Activated B cell treated with CpG ODN at 0.5 μM for 24 hours (primary cell): ENCODE measurements around the gene RALBP1. TPM values are rescaled to one million over a fixed set of nuclear protein-coding genes. Genes with fewer than 3 reads are reported as not detected.

ENCODE experiments used
- ATAC-seq: fragments of 200-7000 bp; cut with Tn5 transposase; one replicate; pipeline ENCODE4 v1.10.0; 2021; ENCODE audit warnings: low read depth, mild to moderate bottlenecking, moderate library complexity
- CTCF ChIA-PET: fragments of 350-600 bp; sonication (Branson Sonifier 250); formaldehyde crosslinking; loops from one replicate; lab custom pipeline; 2021; ENCODE audit warnings: antibody characterized with exemption; lab: Charles Lee
- POLR2A ChIA-PET: fragments of 350-600 bp; sonication (Branson Sonifier 250); formaldehyde crosslinking; loops from one replicate; lab custom pipeline; 2021; ENCODE audit warnings: antibody characterized with exemption; lab: Charles Lee
- DNase-seq: peaks from one replicate; pipeline ENCODE4 v3.0.0; 2022
- H3K27ac Mint-ChIP-seq: one replicate; pipeline ENCODE4 v1.8.0; 2020; ENCODE audit warnings: mixed read lengths
- H3K27me3 Mint-ChIP-seq: one replicate; pipeline ENCODE4 v1.8.0; 2021; ENCODE audit warnings: mixed read lengths
- H3K36me3 Mint-ChIP-seq: one replicate; pipeline ENCODE4 v1.8.0; 2021; ENCODE audit warnings: low read depth, mixed read lengths
- H3K4me1 Mint-ChIP-seq: one replicate; pipeline ENCODE4 v1.8.0; 2021; ENCODE audit warnings: mixed read lengths
- H3K4me3 Mint-ChIP-seq: one replicate; pipeline ENCODE4 v1.8.0; 2020; ENCODE audit warnings: mild to moderate bottlenecking, mixed read lengths
- H3K9me3 Mint-ChIP-seq: one replicate; pipeline ENCODE4 v1.8.0; 2020; ENCODE audit warnings: mixed read lengths
- CTCF ChIP-seq: fragments of 200-600 bp; IDR thresholded peaks from one replicate; pipeline ENCODE4 v1.8.0; 2022; ENCODE audit warnings: antibody characterized with exemption, mild to moderate bottlenecking
- intact Hi-C: fragments of 100-400 bp; cut with micrococcal nuclease; formaldehyde crosslinking; loops from one replicate; pipeline ENCODE4 v1.15.1; 2024
- total RNA-seq: library from RNA; stranded (reverse); gene quantifications from 2 replicates; pipeline ENCODE4 v1.2.3, GENCODE V29; 2022

RALBP1 gene
- total RNA-seq, 1 donor from 2014 or later: 32.7 TPM

- no peak for TF ChIP-seq CTCF
- H3K9me3 Mint-ChIP-seq: no peaks in the 10 kb centered on the region
- intact Hi-C loops: no loop called here
- ChIA-PET POLR2A (no interaction called here), CTCF (no interaction called here)
- no peaks in the 10 kb centered on the region for H3K27me3 Mint-ChIP-seq
- ATAC-seq: no peak
- no peak for DNase-seq
- no peak overlapping the region for H3K4me3 Mint-ChIP-seq
- peaks cover 53% of the 10 kb centered on the region for H3K36me3 Mint-ChIP-seq
- no peak overlapping the region for H3K27ac Mint-ChIP-seq
- H3K4me1 Mint-ChIP-seq: peaks cover 2% of the 10 kb centered on the region
Measured at GRCh38 chr18:9521770-9522169, 46.5 kb downstream of the RALBP1 start.

GRCh38 chr18:9522952-9523351, 47.6 kb downstream of the RALBP1 start:
- ChIA-PET POLR2A (no interaction called here), CTCF (no interaction called here)
- Mint-ChIP-seq H3K4me3 (no peak overlapping the region), H3K36me3 (peaks cover 57% of the 10 kb centered on the region), H3K9me3 (peaks cover 2% of the 10 kb centered on the region), H3K4me1 (peaks cover 2% of the 10 kb centered on the region), H3K27me3 (no peaks in the 10 kb centered on the region), H3K27ac (no peak overlapping the region)
- intact Hi-C loops: no loop called here
- no peak for ATAC-seq
- no peak for TF ChIP-seq CTCF
- DNase-seq: no peak

- H3K4me1 Mint-ChIP-seq: no peaks in the 10 kb centered on the region
- no peak for ATAC-seq
- no peak overlapping the region for H3K4me3 Mint-ChIP-seq
- intact Hi-C loops: no loop called here
- CTCF ChIA-PET: no interaction called here
- POLR2A ChIA-PET: no interaction called here
- no peak overlapping the region for H3K27ac Mint-ChIP-seq
- TF ChIP-seq CTCF: no peak
- H3K27me3 Mint-ChIP-seq: no peaks in the 10 kb centered on the region
- no peak for DNase-seq
- H3K9me3 Mint-ChIP-seq: peaks cover 2% of the 10 kb centered on the region
- peaks cover 77% of the 10 kb centered on the region for H3K36me3 Mint-ChIP-seq
Measured at GRCh38 chr18:9526458-9526857, 51.1 kb downstream of the RALBP1 start.

GRCh38 chr18:9530226-9531009, 55.1 kb downstream of the RALBP1 start:
- Mint-ChIP-seq H3K36me3 (peaks cover 81% of the 10 kb centered on the region), H3K9me3 (peaks cover 2% of the 10 kb centered on the region), H3K4me3 (no peak overlapping the region), H3K27me3 (no peaks in the 10 kb centered on the region), H3K27ac (no peak overlapping the region), H3K4me1 (no peaks in the 10 kb centered on the region)
- intact Hi-C loops: no loop called here
- TF ChIP-seq CTCF: no peak
- ChIA-PET POLR2A (no interaction called here), CTCF (interaction anchor here (1.6 kb wide), 1 partner anchor 14 kb away, joined by 4 read pairs; no protein-coding TSS in a partner anchor)
- no peak for DNase-seq
- no peak for ATAC-seq

GRCh38 chr18:9531791-9532410, 56.6 kb downstream of the RALBP1 start:
- POLR2A ChIA-PET: no interaction called here
- Mint-ChIP-seq H3K4me3 (no peak overlapping the region), H3K4me1 (no peaks in the 10 kb centered on the region), H3K9me3 (peaks cover 2% of the 10 kb centered on the region), H3K27ac (no peak overlapping the region), H3K36me3 (peaks cover 86% of the 10 kb centered on the region), H3K27me3 (no peaks in the 10 kb centered on the region)
- TF ChIP-seq CTCF: no peak
- DNase-seq: no peak
- intact Hi-C loops: no loop called here
- no peak for ATAC-seq
- CTCF ChIA-PET: no interaction called here
